ENCODE data around the gene ACLY. TPM values are rescaled to one million over a fixed set of nuclear protein-coding genes. Genes with fewer than 3 reads are reported as not detected.
"Not testable (repeated sequence)": the region's sequence is repeated elsewhere in the genome, so short reads cannot be mapped to it uniquely, and the experiment has no call there.

ACLY gene
- total RNA-seq, 1 donor from 2014 or later = 326 TPM

DNA sequence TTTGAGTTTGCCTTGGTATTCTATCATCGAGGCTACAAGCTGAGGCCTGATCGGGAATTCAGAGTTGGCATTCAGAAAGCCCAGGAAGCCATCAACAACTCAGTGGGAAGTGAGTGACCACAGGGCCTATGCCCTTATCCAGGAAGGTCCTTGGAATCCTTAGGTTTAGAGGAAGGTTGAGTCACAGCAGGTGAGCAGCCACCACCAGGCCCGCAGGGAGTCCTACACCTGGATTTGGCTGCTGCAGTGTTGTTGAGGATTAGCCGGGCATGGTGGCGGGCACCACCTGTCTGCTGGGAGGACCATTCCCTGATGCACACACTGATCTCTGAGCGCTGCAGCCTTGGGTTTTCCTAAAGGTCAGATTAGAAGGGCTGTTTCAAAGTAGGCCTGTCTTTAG lies 16.9 kb upstream of the ACLY start:
- Histone ChIP-seq H3K9me3 (ENCODE audit: insufficient read depth, low read depth, low read length) (no peaks in the 10 kb centered on the region), H4K20me1 (ENCODE audit: insufficient read depth, low read length) (no peaks in the 10 kb centered on the region), H3K79me2 (ENCODE audit: insufficient read depth, low read length) (no peaks in the 10 kb centered on the region), H3K4me3 (ENCODE audit: insufficient read depth, low read depth, low read length) (no peak overlapping the region), H3K27ac (ENCODE audit: low read depth, low read length) (no peak overlapping the region), H3K4me2 (ENCODE audit: low read length) (no peak overlapping the region), H3K4me1 (ENCODE audit: insufficient read depth, low read length) (no peaks in the 10 kb centered on the region), H2AFZ (ENCODE audit: low read depth, low read length) (no peak overlapping the region), H3K27me3 (ENCODE audit: insufficient read depth, low read length) (no peaks in the 10 kb centered on the region), H3K9ac (ENCODE audit: low read length) (no peak overlapping the region), H3K36me3 (ENCODE audit: insufficient read depth, low read length) (no peaks in the 10 kb centered on the region)
- no peak for TF ChIP-seq CTCF (IDR thresholded peaks at IDR 0.05; ENCODE audit: insufficient read depth, low read depth, low read length)
- TF ChIP-seq EZH2 (IDR thresholded peaks at IDR 0.05; ENCODE audit: insufficient read depth, low read length) = no peak
- FAIRE-seq = no peak
- Mint-ChIP-seq H3K36me3 (ENCODE audit: low read depth, unreplicated experiment) (peaks cover 9% of the 10 kb centered on the region), H3K27ac (ENCODE audit: unreplicated experiment) (no peak overlapping the region), H3K9me3 (ENCODE audit: unreplicated experiment) (no peaks in the 10 kb centered on the region), H3K4me1 (ENCODE audit: low read depth, unreplicated experiment) (no peaks in the 10 kb centered on the region), H3K27me3 (ENCODE audit: low read depth, unreplicated experiment) (peaks cover 5% of the 10 kb centered on the region), H3K4me3 (ENCODE audit: unreplicated experiment) (no peak overlapping the region)
- no peak for DNase-seq (ENCODE audit: low read depth)

GRCh38 chr17:41932816-41933389 lies 14.2 kb upstream of the ACLY start:
- Histone ChIP-seq H3K4me2 (ENCODE audit: low read length) (no peak overlapping the region), H4K20me1 (ENCODE audit: insufficient read depth, low read length) (no peaks in the 10 kb centered on the region), H3K27ac (ENCODE audit: low read depth, low read length) (no peak overlapping the region), H3K27me3 (ENCODE audit: insufficient read depth, low read length) (no peaks in the 10 kb centered on the region), H3K9ac (ENCODE audit: low read length) (no peak overlapping the region), H3K36me3 (ENCODE audit: insufficient read depth, low read length) (no peaks in the 10 kb centered on the region), H3K4me3 (ENCODE audit: insufficient read depth, low read depth, low read length) (no peak overlapping the region), H3K9me3 (ENCODE audit: insufficient read depth, low read depth, low read length) (no peaks in the 10 kb centered on the region), H2AFZ (ENCODE audit: low read depth, low read length) (no peak overlapping the region), H3K4me1 (ENCODE audit: insufficient read depth, low read length) (peaks cover 4% of the 10 kb centered on the region), H3K79me2 (ENCODE audit: insufficient read depth, low read length) (no peaks in the 10 kb centered on the region)
- H3K27ac Mint-ChIP-seq (ENCODE audit: unreplicated experiment) = no peak overlapping the region
- H3K4me3 Mint-ChIP-seq (ENCODE audit: unreplicated experiment) = no peak overlapping the region
- no peaks in the 10 kb centered on the region for H3K27me3 Mint-ChIP-seq (ENCODE audit: low read depth, unreplicated experiment)
- H3K4me1 Mint-ChIP-seq (ENCODE audit: low read depth, unreplicated experiment) = peaks cover 8% of the 10 kb centered on the region
- FAIRE-seq = no peak
- H3K36me3 Mint-ChIP-seq (ENCODE audit: low read depth, unreplicated experiment) = peaks cover 3% of the 10 kb centered on the region
- H3K9me3 Mint-ChIP-seq (ENCODE audit: unreplicated experiment) = no peaks in the 10 kb centered on the region
- no peak for TF ChIP-seq EZH2 (IDR thresholded peaks at IDR 0.05; ENCODE audit: insufficient read depth, low read length)
- TF ChIP-seq CTCF (IDR thresholded peaks at IDR 0.05; ENCODE audit: insufficient read depth, low read depth, low read length) = no peak
- no peak for DNase-seq (ENCODE audit: low read depth)

DNA sequence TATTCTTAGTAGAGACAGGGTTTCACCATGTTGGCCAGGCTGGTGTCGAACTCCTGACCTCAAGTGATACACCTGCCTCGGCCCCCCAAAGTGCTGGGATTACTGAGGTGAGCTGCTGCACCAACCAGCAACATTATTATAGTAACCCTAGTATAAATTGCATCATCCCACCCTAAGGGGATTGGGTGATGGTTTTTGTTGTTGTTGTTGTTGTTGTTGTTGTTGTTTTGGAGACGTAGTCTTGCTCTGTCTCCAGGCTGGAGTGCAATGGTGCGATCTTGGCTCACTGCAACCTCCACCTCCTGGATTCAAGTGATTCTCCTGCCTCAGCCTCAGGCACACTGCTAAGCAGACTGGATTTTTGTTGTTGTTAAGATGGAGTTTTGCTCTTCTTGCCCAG lies 13.0 kb upstream of the ACLY start:
- H3K27ac ChIP-seq (ENCODE audit: low read depth, low read length); H3K4me1 ChIP-seq (ENCODE audit: insufficient read depth, low read length); H4K20me1 ChIP-seq (ENCODE audit: insufficient read depth, low read length); H3K9me3 ChIP-seq (ENCODE audit: insufficient read depth, low read depth, low read length); H3K9ac ChIP-seq (ENCODE audit: low read length); H3K4me3 Mint-ChIP-seq (ENCODE audit: unreplicated experiment); H3K4me1 Mint-ChIP-seq (ENCODE audit: low read depth, unreplicated experiment); FAIRE-seq; H3K79me2 ChIP-seq (ENCODE audit: insufficient read depth, low read length); H3K4me2 ChIP-seq (ENCODE audit: low read length); H3K36me3 ChIP-seq (ENCODE audit: insufficient read depth, low read length); H3K4me3 ChIP-seq (ENCODE audit: insufficient read depth, low read depth, low read length); H3K27me3 Mint-ChIP-seq (ENCODE audit: low read depth, unreplicated experiment); H3K27ac Mint-ChIP-seq (ENCODE audit: unreplicated experiment); H2AFZ ChIP-seq (ENCODE audit: low read depth, low read length); H3K9me3 Mint-ChIP-seq (ENCODE audit: unreplicated experiment); H3K36me3 Mint-ChIP-seq (ENCODE audit: low read depth, unreplicated experiment); H3K27me3 ChIP-seq (ENCODE audit: insufficient read depth, low read length); DNase-seq (ENCODE audit: low read depth): not testable (repeated sequence)

DNA sequence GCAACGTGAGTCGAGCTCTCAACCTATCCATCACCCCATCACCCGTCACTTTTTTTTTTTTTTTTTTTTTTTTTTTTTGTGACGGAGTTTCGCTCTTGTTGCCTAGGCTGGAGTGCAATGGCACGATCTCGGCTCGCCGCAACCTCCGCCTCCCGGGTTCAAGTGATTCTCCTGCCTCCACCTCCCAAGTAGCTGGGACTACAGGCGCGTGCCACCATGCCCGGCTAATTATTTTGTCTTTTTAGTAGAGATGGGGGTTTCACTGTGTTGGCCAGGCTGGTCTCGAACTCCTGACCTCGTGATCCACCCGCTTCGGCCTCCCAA lies 12.0 kb upstream of the ACLY start:
- H3K36me3 Mint-ChIP-seq (ENCODE audit: low read depth, unreplicated experiment); DNase-seq (ENCODE audit: low read depth); H3K27me3 Mint-ChIP-seq (ENCODE audit: low read depth, unreplicated experiment); H3K9me3 Mint-ChIP-seq (ENCODE audit: unreplicated experiment); FAIRE-seq; H3K4me1 Mint-ChIP-seq (ENCODE audit: low read depth, unreplicated experiment); H3K27me3 ChIP-seq (ENCODE audit: insufficient read depth, low read length); H3K9me3 ChIP-seq (ENCODE audit: insufficient read depth, low read depth, low read length); H3K79me2 ChIP-seq (ENCODE audit: insufficient read depth, low read length); H4K20me1 ChIP-seq (ENCODE audit: insufficient read depth, low read length); H3K4me1 ChIP-seq (ENCODE audit: insufficient read depth, low read length); H3K36me3 ChIP-seq (ENCODE audit: insufficient read depth, low read length): not testable (repeated sequence)
- H3K4me2 ChIP-seq (ENCODE audit: low read length) = peak overlapping the region; percentile 89
- H2AFZ ChIP-seq (ENCODE audit: low read depth, low read length) = peak overlapping the region; percentile 86
- peak overlapping the region; percentile 73 for H3K4me3 ChIP-seq (ENCODE audit: insufficient read depth, low read depth, low read length)
- peak overlapping the region; percentile 77 for H3K9ac ChIP-seq (ENCODE audit: low read length)
- Mint-ChIP-seq H3K4me3 (ENCODE audit: unreplicated experiment) (peak overlapping the region; percentile 92), H3K27ac (ENCODE audit: unreplicated experiment) (peak overlapping the region; percentile 90)
- H3K27ac ChIP-seq (ENCODE audit: low read depth, low read length) = peak overlapping the region; percentile 47

All from astrocyte (in vitro differentiated cells and primary cell).